ENCODE results near the gene SOX8. TPM values are rescaled to one million over a fixed set of nuclear protein-coding genes. Genes with fewer than 3 reads are reported as not detected.

SOX8 gene
- total and polyA plus RNA-seq, 10 of the 15 experiments (the other 5 are each of a cell fraction or from before 2014, with no cell fraction given) = not detected

DNA sequence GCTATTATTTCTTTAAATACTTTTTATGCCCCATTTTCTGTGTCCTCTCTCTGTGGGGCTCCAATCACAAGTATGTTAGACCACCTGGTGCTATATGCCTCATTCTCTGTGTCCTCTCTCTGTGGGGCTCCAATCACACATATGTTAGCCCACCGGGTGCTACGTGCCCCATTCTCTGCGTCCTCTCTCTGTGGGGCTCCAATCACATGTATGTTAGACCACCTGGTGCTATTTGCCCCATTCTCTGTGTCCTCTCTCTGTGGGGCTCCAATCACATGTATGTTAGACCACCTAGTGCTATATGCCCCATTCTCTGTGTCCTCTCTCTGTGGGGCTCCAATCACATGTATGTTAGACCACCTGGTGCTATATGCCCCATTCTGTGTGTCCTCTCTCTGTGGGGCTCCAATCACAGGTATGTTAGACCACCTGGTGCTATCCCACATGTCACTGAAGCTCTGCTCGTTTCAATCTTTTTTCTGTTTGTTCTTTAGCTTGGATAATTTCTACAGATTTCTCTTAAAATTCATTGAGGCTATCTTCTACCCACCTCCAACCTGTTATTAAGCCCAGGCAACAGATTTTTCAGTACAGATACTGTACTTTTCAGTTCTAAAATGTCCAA, 39.0 kb upstream of the SOX8 start (continued):
- TF ChIP-seq SUPT20H (IDR thresholded peaks at IDR 0.05; ENCODE audit: borderline replicate concordance, control insufficient read depth, low read depth, low read length) (no peak), ZZZ3 (IDR thresholded peaks at IDR 0.05; ENCODE audit: control insufficient read depth, insufficient read length, low read depth) (no peak)

DNA sequence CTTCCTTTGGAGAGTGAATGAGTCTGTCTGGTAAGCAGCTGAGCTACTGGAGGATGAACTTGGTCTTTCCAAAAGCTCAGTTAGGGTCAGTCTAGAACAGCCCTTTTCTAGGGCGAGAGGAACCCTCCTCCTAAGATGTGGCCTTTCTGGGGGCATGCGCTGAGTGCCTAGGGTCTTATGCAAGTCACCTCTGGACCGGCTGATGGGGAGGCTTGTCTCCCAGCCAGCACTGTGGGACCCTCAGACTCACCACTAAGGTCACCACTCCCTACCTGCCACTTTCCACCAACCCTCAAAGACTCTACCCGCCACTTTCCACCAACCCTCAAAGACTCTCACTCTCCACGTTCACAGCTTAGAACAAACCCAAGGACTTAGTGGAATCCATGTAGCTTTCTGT, 37.6 kb upstream of the SOX8 start:
- ChIA-PET CTCF (no interaction called here), SMC1A (ENCODE audit: uncharacterized antibody, unreplicated experiment) (no interaction called here), POLR2A (no interaction called here), RAD21 (ENCODE audit: unreplicated experiment) (no interaction called here)
- 58% methylated on average over 5 of the region's 5 CpGs for WGBS (ENCODE audit: insufficient coverage, insufficient replicate concordance, low lambda C conversion rate, missing lambda C conversion rate)
- Histone ChIP-seq H4K20me1 (ENCODE audit: control insufficient read depth, insufficient read depth) (no peaks in the 10 kb centered on the region), H3K4me3 (no peak overlapping the region), H3K4me2 (ENCODE audit: control insufficient read depth, insufficient read depth) (no peak overlapping the region), H3K27me3 (replicated peaks in 1 of 2; ENCODE audit: control insufficient read depth in 2 of 2, insufficient read depth in 2 of 2, low read length in 1 of 2) (no peaks in the 10 kb centered on the region), H3K9me3 (replicated peaks; ENCODE audit: control insufficient read depth, insufficient read depth, low read length) (peaks cover 2% of the 10 kb centered on the region; the same call in 2 of the 3 replicates), H3K27ac (ENCODE audit: control insufficient read depth, insufficient read depth) (no peak overlapping the region), H2AFZ (ENCODE audit: control insufficient read depth, low read depth, low read length) (no peak overlapping the region), H3K9ac (ENCODE audit: control insufficient read depth, insufficient read depth, low read length) (no peak overlapping the region), H3K4me1 (ENCODE audit: control insufficient read depth, insufficient read depth, low read length) (no peaks in the 10 kb centered on the region), H3K79me2 (ENCODE audit: control insufficient read depth, insufficient read depth, low read length) (no peaks in the 10 kb centered on the region), H3K36me3 (ENCODE audit: control insufficient read depth in 2 of 2, insufficient read depth in 2 of 2, low read length in 1 of 2) (no peaks in the 10 kb centered on the region)
- DNase-seq (ENCODE audit: low read depth, low spot score) (no peak), FAIRE-seq (no peak), ATAC-seq (no peak)
- no TSS peak for BruUV-seq (replicated peaks)
- TF ChIP-seq BMI1 (IDR thresholded peaks at IDR 0.05; ENCODE audit: borderline replicate concordance) (no peak), ASH2L (IDR thresholded peaks at IDR 0.05; ENCODE audit: borderline replicate concordance, low read depth) (no peak), RAD21 (IDR thresholded peaks at IDR 0.05; ENCODE audit: insufficient read depth, low read depth, low read length) (no peak), SPI1 (IDR thresholded peaks at IDR 0.05; ENCODE audit: borderline replicate concordance, insufficient read depth, low read depth, low read length) (no peak), SIX5 (IDR thresholded peaks at IDR 0.05; ENCODE audit: low read depth, low read length, severe bottlenecking) (no peak), HCFC1 (IDR thresholded peaks at IDR 0.05; ENCODE audit: low read length) (no peak), PML (IDR thresholded peaks at IDR 0.05; ENCODE audit: low read length) (no peak), ZNF217 (IDR thresholded peaks at IDR 0.05) (no peak), NR2C2 (IDR thresholded peaks at IDR 0.05; ENCODE audit: borderline replicate concordance, control insufficient read depth, insufficient read length, low read depth) (no peak)
- TF ChIP-seq, protein P1, sequence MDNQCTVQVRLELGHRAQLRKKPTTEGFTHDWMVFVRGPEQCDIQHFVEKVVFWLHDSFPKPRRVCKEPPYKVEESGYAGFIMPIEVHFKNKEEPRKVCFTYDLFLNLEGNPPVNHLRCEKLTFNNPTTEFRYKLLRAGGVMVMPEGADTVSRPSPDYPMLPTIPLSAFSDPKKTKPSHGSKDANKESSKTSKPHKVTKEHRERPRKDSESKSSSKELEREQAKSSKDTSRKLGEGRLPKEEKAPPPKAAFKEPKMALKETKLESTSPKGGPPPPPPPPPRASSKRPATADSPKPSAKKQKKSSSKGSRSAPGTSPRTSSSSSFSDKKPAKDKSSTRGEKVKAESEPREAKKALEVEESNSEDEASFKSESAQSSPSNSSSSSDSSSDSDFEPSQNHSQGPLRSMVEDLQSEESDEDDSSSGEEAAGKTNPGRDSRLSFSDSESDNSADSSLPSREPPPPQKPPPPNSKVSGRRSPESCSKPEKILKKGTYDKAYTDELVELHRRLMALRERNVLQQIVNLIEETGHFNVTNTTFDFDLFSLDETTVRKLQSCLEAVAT (IDR thresholded peaks at IDR 0.05) = no peak
- TF ChIP-seq, protein P2, sequence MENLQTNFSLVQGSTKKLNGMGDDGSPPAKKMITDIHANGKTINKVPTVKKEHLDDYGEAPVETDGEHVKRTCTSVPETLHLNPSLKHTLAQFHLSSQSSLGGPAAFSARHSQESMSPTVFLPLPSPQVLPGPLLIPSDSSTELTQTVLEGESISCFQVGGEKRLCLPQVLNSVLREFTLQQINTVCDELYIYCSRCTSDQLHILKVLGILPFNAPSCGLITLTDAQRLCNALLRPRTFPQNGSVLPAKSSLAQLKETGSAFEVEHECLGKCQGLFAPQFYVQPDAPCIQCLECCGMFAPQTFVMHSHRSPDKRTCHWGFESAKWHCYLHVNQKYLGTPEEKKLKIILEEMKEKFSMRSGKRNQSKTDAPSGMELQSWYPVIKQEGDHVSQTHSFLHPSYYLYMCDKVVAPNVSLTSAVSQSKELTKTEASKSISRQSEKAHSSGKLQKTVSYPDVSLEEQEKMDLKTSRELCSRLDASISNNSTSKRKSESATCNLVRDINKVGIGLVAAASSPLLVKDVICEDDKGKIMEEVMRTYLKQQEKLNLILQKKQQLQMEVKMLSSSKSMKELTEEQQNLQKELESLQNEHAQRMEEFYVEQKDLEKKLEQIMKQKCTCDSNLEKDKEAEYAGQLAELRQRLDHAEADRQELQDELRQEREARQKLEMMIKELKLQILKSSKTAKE (IDR thresholded peaks at IDR 0.05; ENCODE audit: low read depth, poor library complexity, severe bottlenecking) = no peak
- TF ChIP-seq, protein P3, sequence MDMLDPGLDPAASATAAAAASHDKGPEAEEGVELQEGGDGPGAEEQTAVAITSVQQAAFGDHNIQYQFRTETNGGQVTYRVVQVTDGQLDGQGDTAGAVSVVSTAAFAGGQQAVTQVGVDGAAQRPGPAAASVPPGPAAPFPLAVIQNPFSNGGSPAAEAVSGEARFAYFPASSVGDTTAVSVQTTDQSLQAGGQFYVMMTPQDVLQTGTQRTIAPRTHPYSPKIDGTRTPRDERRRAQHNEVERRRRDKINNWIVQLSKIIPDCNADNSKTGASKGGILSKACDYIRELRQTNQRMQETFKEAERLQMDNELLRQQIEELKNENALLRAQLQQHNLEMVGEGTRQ (IDR thresholded peaks at IDR 0.05; ENCODE audit: borderline replicate concordance, low read depth, low read length) = no peak
- in situ Hi-C loops (cut with MboI) = no loop called here
- intact Hi-C loops (cut with micrococcal nuclease; ENCODE audit: unreplicated experiment) = no loop called here

Data from GM12878 (cell line).